Stimulated activated CD4-positive, alpha-beta T cell treated with anti-CD3 and anti-CD28 coated beads, TNF-alpha, amount 100 ng/mL, for 1 hour (primary cell): ENCODE measurements around the gene ASTN1.

ENCODE experiments used
- DNase-seq, 3 donors: peaks; one replicate each; pipeline ENCODE4 v3.0.0-alpha.2; 2020; ENCODE audit warnings: low read depth in 3 of 3, low spot score in 1 of 3

The ASTN1 gene

DNA sequence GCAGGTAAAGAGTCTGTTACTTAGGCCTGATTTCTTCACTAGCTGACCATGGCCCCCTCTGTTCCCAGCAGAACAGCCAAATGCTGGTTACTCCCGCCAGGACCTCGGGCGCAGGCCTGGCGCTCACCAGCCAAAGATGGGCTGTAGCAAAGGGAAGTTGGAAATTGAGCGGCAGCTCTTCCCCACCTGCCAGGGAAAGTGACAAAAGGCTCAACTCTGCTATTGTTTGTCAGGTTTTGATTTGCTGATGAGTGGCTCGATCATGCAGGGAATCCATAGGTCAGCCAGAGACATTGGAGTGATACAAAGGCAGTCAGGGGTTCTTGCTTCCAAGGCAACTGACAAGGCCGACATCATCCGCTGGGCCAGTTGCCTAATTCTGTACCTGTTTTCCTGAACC is 120.1 kb downstream of the ASTN1 start:
- no peak for DNase-seq

DNA sequence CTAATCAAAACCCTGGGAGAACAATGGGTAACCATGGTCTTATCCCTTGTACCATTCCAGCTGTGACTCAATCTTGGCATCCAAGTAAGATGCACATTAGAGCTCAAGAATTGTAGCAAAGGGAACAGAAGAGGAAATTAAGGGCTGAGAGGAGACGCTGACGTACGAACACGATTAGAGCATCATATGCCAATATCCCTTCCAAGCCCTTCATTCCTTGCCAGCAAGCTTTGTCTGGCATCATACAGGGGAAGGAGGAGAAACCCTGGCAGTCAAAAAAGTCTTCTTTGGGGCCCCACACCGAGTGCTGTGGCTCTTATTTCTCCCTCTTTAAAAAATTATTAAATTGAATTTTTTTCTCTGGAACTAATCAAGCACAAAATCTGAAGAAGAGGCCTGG is 120.9 kb downstream of the ASTN1 start:
- no peak for DNase-seq

GRCh38 chr1:177035586-177035985 is 128.9 kb downstream of the ASTN1 start:
- DNase-seq: no peak

- no peak for DNase-seq
Measured at GRCh38 chr1:177033628-177034027, 130.9 kb downstream of the ASTN1 start.

DNA sequence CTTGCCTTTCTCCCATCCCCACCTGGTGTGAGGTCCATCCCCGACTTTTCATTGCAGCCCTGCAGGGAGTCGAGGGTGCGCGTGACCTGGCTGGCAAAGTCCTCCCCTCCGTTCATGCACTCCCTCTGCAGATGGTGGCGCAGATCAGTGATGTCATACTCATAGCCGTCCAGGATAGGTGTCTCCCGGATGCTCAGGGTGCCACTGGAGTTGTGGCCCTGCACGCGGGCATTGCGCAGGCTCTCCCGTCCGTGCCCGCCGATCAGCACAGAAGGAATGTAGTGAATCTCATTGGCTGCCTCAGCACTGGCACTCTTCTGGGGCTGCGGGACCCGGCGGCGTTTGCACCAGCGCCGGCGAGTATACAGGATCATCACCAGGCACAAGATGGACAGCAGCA is 132.1 kb downstream of the ASTN1 start:
- DNase-seq: no peak

GRCh38 chr1:177024623-177025022 is 139.9 kb downstream of the ASTN1 start:
- no peak for DNase-seq

DNA sequence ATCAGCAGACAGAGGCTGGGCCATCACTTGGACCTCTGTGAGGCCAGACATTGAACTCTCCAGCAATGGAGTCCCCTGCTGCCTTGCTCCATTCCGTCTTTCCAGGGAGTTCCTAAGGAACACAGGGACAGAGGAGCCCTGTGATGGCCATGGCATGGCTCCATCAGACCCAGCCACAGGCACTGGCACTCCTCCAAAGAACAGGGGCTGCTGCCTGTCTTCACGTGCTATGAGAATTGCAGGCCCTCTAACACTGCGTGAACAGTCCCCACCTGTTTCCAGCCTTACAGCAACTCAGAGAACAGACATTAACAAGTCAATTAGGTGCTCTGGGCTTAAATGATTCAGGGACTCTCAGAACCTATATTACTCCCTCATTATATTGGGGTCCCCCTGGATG is 140.8 kb downstream of the ASTN1 start:
- DNase-seq: no peak

DNA sequence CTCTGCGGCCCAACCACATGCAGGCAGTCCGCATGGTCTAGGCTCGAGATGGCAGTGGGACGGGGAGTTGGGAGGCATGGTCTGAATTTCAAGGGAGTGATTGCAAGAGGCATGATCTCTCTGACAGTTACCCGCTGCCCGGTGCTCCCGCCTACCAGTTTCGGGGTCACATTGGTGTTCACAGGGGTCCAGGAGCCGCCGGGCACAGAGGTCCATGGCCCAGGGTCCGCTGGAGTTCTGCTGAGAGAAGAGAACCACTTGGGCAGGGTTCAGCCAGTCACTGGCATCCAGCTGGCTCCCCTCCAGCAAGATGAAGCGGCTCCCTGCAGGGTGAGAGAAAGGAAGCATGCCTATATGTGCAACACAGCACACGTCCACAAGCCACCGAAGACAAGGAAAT is 141.3 kb downstream of the ASTN1 start:
- no peak for DNase-seq

- no peak for DNase-seq
Measured at GRCh38 chr1:177021687-177022086, 142.8 kb downstream of the ASTN1 start.

GRCh38 chr1:177020851-177021589 is 143.5 kb downstream of the ASTN1 start:
- DNase-seq: no peak

- DNase-seq: no peak
Measured at GRCh38 chr1:177017287-177017852, 147.1 kb downstream of the ASTN1 start.

- DNase-seq: no peak
Measured at GRCh38 chr1:177014325-177014724, 150.2 kb downstream of the ASTN1 start.

DNA sequence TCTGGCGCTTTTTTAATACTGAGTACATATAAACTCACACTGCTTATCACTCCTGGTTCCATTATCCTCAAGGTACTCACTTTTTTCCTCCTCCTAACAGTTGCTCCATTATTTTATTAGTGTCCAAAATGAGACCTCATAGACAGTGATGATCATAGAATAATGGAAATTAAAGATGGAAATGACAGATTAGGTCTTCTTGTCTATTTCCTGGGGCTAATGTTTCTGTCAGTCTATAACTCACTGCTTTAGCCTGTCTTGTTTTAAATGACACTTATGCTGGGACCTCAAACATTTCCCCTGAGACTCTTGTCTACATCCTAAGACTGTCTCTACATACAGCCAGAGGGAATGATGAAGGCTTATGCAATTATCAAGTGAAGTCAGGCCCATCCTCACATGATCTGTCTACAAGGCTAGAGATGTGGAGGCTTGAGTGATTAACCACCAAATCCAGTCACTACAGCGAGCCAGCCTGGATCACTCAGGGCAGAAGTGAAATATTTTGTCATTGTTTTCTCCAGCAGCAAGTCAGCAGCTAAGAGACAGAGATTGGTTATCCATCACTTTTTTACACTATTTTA is 152.1 kb downstream of the ASTN1 start:
- no peak for DNase-seq

- DNase-seq: no peak
Measured at GRCh38 chr1:177011508-177011907, 153.0 kb downstream of the ASTN1 start.

DNA sequence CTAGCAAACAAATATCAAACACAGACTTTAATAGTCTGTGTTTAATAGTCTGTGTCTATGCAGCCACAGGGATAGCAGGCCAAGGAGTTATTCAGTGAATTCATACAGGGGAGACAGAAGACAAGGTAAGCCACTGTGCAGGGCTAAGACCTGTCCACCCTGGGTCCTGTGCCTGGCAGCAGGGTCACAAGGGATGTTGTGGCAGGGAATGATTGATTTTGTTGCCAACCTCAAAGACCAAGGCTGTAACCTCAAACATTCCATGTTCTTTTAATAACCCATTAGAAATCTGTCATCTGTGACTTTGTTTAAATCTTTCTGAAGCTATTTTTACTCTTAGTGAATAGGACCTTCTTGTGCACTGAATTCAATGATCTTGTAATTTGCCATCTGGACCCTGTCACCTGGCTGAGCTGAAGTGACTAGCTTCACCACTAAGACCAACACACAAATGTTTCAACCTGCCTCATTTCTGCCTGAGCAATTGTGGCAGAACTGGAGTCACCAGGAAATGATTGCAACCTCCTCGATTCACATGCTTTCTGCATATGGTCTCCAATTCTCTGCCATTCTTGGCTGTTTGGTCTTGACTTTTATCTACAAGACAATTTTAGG is 154.2 kb downstream of the ASTN1 start:
- no peak for DNase-seq

- no peak for DNase-seq
Measured at GRCh38 chr1:177008653-177009052, 155.9 kb downstream of the ASTN1 start.

GRCh38 chr1:177007437-177008161 is 156.9 kb downstream of the ASTN1 start:
- DNase-seq: no peak

DNA sequence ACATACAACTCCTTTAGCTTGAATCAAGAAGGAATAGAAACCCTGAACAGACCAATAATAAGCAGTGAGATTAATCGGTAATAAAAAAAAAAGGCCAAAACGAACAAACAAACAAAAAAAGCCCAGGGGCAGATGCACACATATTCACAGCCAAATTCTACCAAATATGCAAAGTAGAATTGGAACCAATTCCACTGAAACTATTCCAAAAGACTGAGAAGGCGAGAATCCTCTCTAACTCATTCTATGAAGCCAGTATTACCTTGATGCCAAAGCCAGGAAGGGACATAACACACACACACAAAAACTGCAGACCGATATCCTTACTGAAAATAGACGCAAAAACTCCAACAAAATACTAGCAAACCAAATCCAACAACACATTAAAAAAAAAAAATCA is 161.6 kb downstream of the ASTN1 start:
- no peak for DNase-seq

DNA sequence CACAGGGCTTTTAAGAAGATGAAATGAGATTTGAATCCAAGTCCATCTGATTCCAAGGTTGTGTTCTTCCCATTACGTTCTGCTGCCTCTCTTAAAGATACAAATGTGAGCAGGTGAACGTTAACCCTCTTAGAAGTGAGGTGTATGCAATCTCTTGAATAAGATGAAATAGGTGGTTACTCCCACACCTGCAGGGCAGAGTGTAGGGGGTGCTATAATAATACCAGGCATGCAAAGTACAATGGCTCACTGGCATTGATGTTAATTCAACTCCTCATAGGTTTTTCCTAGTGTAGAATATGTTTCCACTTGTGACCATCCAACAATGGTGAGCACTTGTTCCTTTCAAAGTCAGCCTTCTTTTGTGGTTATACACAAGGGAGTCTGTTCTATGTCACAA is 163.0 kb downstream of the ASTN1 start:
- no peak for DNase-seq

DNA sequence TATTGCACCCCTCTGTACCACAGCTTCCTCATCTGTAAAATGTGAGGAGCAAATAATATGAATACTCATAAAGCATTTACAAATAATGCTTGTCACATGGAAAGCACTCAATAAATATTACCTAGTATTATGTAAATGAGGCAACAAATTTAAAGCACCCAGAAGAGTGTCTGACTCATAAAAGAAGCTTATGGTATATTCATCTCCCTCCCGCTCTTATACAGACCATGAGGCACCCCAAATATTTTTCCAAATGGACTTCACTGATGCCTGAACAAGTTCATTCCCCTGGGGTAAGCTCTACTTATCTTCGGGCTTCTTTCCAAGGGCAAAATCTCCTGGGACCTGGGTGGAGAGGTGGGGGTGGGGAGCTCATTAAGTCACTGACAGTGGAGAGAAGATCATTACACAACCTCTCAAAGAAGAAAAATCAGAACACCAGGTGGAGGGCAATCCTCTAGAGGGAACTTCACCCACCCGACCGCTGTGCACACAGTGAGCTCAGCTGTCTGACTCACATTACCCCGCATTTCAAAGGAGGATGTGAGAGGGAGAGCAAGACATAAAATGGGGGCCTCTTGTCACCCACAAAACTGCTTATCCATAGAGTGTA is 166.2 kb downstream of the ASTN1 start:
- no peak for DNase-seq

- DNase-seq: no peak
Measured at GRCh38 chr1:176996456-176997090, 167.9 kb downstream of the ASTN1 start.
